HG03521 (cell line): ENCODE results near the gene TIMP1.

ENCODE experiments used
- ATAC-seq: cut with Tn5 transposase; IDR thresholded peaks from one replicate; pipeline ENCODE4 v1.9.1; 2021; ENCODE audit warnings: mild to moderate bottlenecking, moderate library complexity; ENCODE audit not compliant: unreplicated experiment

TIMP1 gene

DNA sequence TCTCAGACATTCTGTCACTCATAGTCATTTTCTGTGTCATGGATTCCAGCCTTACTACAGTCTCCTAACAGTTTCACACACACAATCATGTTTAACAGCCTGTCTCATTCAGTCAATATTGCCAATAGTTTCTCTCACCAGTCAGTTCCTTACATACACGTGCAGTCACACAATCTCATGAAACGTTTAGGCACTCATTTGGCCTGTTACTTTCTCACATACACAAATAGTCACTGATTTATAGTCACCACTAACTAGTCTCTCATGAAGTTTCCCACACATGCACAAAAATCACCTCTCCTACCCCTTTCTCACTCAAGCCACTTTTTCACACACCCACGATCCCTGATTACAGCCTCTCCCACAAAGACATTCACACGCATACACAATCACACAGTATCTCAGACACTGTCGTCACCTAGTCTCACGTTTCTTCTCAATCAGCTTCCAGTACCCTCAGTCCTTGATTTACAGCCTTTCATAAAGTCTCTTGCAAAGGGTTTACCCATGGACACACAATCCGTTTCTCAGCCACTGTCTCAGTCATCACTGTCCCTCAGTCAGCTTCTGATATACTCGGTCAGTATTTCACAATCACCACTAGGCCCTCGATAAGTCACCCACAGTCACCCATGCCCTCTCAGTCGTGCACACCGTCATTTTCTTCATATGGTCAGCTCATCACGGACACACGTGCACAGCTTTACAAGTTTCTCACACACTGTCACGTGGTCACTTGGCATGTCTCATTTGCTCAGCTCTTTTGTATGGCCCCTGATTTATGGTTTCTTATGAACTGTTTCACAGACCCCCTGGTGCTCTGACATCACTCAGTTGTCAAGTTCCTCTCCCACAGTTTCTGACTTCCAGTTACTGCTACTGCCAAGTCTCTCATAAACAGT lies 51.7 kb downstream of the TIMP1 start:
- ATAC-seq, result no peak

DNA sequence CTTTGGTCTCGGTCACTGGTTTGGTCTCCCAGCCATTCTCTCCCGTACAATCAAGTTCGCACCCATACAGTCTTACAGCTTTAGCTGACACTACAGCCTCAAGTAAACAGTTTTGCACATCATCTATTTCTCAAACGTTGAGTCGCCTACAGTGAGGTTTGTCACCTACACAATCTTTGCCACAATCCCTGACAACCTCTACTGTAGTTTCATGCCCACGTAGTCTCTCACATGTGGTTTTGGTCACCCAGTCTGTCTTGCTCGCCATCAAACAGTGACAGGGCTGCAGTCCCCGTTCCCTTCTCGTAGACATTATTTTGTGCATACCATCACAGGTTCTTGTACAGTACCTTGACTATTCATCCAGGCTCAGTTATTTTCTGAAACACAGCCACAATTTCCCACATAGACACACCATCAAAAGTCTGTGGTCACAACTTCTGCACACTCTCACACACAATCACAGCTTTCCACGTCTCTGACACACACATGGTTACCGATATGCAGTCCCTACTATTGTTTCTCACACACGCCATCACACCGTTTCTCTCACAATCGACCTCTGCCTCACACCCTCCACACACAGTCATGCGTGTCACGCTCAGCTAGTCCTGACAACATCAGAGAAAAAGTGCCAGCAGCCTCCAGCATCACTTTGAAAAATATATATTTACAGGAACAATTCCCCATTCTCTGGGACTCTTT lies 52.8 kb downstream of the TIMP1 start:
- ATAC-seq, result no peak
